Spleen (tissue), 11 donors: ENCODE results near the gene C21orf91. TPM values are rescaled to one million over a fixed set of nuclear protein-coding genes. Genes with fewer than 3 reads are reported as not detected.

Experiments
- DNase-seq: peaks from one replicate; pipeline ENCODE4 v3.0.0-alpha.2; 2020
- H3K27ac ChIP-seq, 8 donors: fragments of 200-600 bp; sonication (generic) in 7 of 8; 1 replicate in 4 of 8; 2 replicates in 4 of 8; pipeline versions ENCODE4 v1.5.0 to v1.8.0; 2016 to 2021; ENCODE audit warnings: inconsistent platforms in 4 of 8, mild to moderate bottlenecking in 4 of 8, moderate library complexity in 1 of 8
- H3K27me3 ChIP-seq, 7 donors: fragments of 200-600 bp; sonication (generic) in 6 of 7; replicated peaks in 1 of 7; 1 replicate in 4 of 7; 2 replicates in 3 of 7; pipeline versions ENCODE4 v1.5.0 to v1.8.0; 2016 to 2021; ENCODE audit warnings: inconsistent platforms in 3 of 7, mild to moderate bottlenecking in 1 of 7
- H3K36me3 ChIP-seq, 6 donors: fragments of 200-600 bp; sonication (generic) in 5 of 6; 1 replicate in 4 of 6; 2 replicates in 2 of 6; pipeline versions ENCODE4 v1.5.0 to v1.8.0; 2016 to 2021; ENCODE audit warnings: inconsistent platforms in 2 of 6
- H3K4me1 ChIP-seq, 6 donors: fragments of 200-600 bp; sonication (generic) in 5 of 6; 1 replicate in 3 of 6; 2 replicates in 3 of 6; pipeline versions ENCODE4 v1.5.0 to v1.8.0; 2016 to 2021; ENCODE audit warnings: inconsistent platforms in 3 of 6
- H3K4me3 ChIP-seq, 8 donors: fragments of 200-600 bp; sonication (generic) in 7 of 8; 1 replicate in 4 of 8; 2 replicates in 4 of 8; pipeline versions ENCODE4 v1.5.0 to v1.8.0; 2016 to 2021; ENCODE audit warnings: inconsistent platforms in 4 of 8, mild to moderate bottlenecking in 4 of 8, moderate library complexity in 2 of 8
- H3K9me3 ChIP-seq, 8 donors: fragments of 200-600 bp; sonication (generic) in 7 of 8; 1 replicate in 4 of 8; 2 replicates in 4 of 8; pipeline versions ENCODE4 v1.5.0 to v1.8.0; 2016 to 2021; ENCODE audit warnings: inconsistent platforms in 4 of 8
- POLR2A ChIP-seq, 3 donors: fragments of 450-650 bp; IDR thresholded peaks; one replicate each; pipeline ENCODE4 v1.5.1; 2017; ENCODE audit warnings: antibody characterized with exemption in 3 of 3, mild to moderate bottlenecking in 1 of 3
- POLR2AphosphoS5 ChIP-seq, 3 donors: sonication (generic); formaldehyde crosslinking; IDR thresholded peaks; one replicate each; pipeline ENCODE4 v1.5.1; 2017; ENCODE audit warnings: antibody characterized with exemption in 3 of 3
- WGBS, 5 donors: extraction: QIAGEN DNeasy Blood & Tissue Kit in 3 of 5; methylation state at CpG; one replicate each; pipeline versions ENCODE4 v1.1.5 to v1.1.7; 2013 to 2018; 5-methylcytosine and 5-hydroxymethylcytosine counted together
- intact Hi-C: fragments of 100-400 bp; cut with DNase I; formaldehyde crosslinking; loops from one replicate; pipeline ENCODE4 v1.15.0; 2023; ENCODE audit warnings: low total_unique reads
- polyA plus RNA-seq, 3 donors: library from polyadenylated mRNA; stranded (reverse); fragments of 200-250 nt; gene quantifications; one replicate each; pipeline ENCODE4 v1.2.1, GENCODE V29; 2013
- total RNA-seq, 7 donors: library from RNA; depleted of rRNA in 3 of 7; stranded (reverse); fragments of >200 nt in 3 of 7; fragmentation: NEBNext Ultra II Directional in 4 of 7; extraction: Animal tissue kit (Norgen Biotek cat#: 25700) in 4 of 7; gene quantifications; one replicate each; pipeline versions ENCODE4 v1.1.0 to v1.2.1, GENCODE V29; 2016 to 2021
- TF ChIP-seq, protein P1 (sequence below), 11 experiments: fragments of 200-600 bp in 7 of 11; fragments of 450-650 bp in 4 of 11; sonication (generic) in 4 of 11; IDR thresholded peaks in 8 of 11; conservative IDR thresholded peaks in 3 of 11; 1 replicate in 7 of 11; 2 replicates in 4 of 11; pipeline versions ENCODE4 v1.4.0 to v1.8.0; 2016 to 2021; ENCODE audit warnings: antibody characterized with exemption in 11 of 11, inconsistent platforms in 4 of 11, mild to moderate bottlenecking in 1 of 11
- donor health status: healthy with polysubstance abuse.
- donor health status: DM: no; HTN: no; CAD: no; lungs with moderate emphysema.
- donor health status: DM: no; HTN: no; CAD: no.
- donor health status: Bipolar disorder and iron deficiency.
- donor health status: healthy.
- donor health status: DM: no; HTN: no; CAD: no.
- donor health status: DM: yes; HTN: yes; CAD: no.

The C21orf91 gene
- total and polyA plus RNA-seq, 10 donors, result 4.2 to 28.6 (median 17.9) TPM

DNA sequence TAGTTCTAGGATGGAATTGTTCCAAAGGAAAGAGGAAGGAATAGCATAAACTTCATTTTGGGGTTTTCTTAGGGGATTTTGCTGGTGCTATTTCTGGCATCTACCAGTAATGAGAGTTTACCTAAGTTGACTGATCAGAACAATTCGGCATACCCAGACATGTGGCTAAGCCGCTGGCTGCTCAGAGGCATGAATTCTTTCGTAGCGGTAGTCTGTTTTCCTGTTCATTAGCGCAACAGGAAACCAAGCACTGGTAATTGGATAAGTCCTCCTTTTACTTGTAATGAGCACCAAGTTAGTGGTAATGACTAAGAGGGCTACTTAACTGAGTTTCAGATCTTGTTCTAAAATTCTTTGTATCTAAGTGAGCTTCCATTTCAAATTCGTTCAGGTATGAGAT is 38.6 kb downstream of the C21orf91 start:
- Histone ChIP-seq H3K27me3 (no peaks in the 10 kb centered on the region), H3K4me1 (peaks cover 23 to 83% (median 70%) of the 10 kb centered on the region in 6 donors), H3K9me3 (peaks cover 0 to 3% (median 0%) of the 10 kb centered on the region in 8 donors), H3K4me3 (peak overlapping the region in 1 of 8 donors; percentile 18), H3K36me3 (peaks cover 0 to 5% (median 0%) of the 10 kb centered on the region in 6 donors), H3K27ac (peak overlapping the region; percentile 10 to 90 (median 84))
- TF ChIP-seq, protein P1, sequence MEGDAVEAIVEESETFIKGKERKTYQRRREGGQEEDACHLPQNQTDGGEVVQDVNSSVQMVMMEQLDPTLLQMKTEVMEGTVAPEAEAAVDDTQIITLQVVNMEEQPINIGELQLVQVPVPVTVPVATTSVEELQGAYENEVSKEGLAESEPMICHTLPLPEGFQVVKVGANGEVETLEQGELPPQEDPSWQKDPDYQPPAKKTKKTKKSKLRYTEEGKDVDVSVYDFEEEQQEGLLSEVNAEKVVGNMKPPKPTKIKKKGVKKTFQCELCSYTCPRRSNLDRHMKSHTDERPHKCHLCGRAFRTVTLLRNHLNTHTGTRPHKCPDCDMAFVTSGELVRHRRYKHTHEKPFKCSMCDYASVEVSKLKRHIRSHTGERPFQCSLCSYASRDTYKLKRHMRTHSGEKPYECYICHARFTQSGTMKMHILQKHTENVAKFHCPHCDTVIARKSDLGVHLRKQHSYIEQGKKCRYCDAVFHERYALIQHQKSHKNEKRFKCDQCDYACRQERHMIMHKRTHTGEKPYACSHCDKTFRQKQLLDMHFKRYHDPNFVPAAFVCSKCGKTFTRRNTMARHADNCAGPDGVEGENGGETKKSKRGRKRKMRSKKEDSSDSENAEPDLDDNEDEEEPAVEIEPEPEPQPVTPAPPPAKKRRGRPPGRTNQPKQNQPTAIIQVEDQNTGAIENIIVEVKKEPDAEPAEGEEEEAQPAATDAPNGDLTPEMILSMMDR (IDR thresholded peaks at IDR 0.05 in 8 of 11, conservative IDR thresholded peaks at IDR 0.05 in 3 of 11), result no peak
- no peak for TF ChIP-seq POLR2A (IDR thresholded peaks at IDR 0.05)
- peak in 1 of 3 donors; percentile 25 for TF ChIP-seq POLR2AphosphoS5 (IDR thresholded peaks at IDR 0.05)
- 15 to 34% (median 28%) methylated on average over 6 of the region's 6 CpGs for WGBS, 5 donors
- intact Hi-C loops, result no loop called here
- no peak for DNase-seq

DNA sequence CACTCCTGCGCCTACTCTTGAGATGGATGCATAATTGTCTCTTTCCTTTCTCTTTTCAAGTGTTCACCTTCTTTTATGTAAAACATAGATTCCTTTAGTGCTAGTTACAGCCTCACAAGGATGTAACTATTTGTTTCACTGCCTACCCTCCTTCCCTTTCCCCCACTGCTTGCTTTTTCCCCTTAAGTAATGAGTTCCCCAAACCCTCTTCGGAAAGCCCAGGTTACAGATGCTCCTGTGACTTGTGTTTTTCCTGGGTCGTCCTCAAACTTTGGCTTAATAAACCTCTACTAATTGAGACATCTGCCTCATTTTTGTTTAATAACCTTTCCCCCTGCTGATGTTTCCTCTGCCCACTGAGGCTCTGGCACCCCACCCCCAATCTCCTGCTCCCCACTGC is 39.2 kb downstream of the C21orf91 start:
- Histone ChIP-seq H3K9me3 (no peaks in the 10 kb centered on the region), H3K27ac (peak overlapping the region in 7 of 8 donors; percentile 61 to 90 (median 87)), H3K4me3 (peak overlapping the region in 1 of 8 donors; percentile 18), H3K36me3 (no peaks in the 10 kb centered on the region), H3K4me1 (peaks cover 23 to 83% (median 70%) of the 10 kb centered on the region in 6 donors), H3K27me3 (no peaks in the 10 kb centered on the region)
- TF ChIP-seq, protein P1 (IDR thresholded peaks at IDR 0.05 in 8 of 11, conservative IDR thresholded peaks at IDR 0.05 in 3 of 11), result no peak
- TF ChIP-seq POLR2AphosphoS5 (IDR thresholded peaks at IDR 0.05) (no peak), POLR2A (IDR thresholded peaks at IDR 0.05) (no peak)
- no peak for DNase-seq
- WGBS, 5 donors, result 53 to 83% (median 63%) methylated on average over 3 of the region's 3 CpGs
- intact Hi-C loops, result no loop called here

DNA sequence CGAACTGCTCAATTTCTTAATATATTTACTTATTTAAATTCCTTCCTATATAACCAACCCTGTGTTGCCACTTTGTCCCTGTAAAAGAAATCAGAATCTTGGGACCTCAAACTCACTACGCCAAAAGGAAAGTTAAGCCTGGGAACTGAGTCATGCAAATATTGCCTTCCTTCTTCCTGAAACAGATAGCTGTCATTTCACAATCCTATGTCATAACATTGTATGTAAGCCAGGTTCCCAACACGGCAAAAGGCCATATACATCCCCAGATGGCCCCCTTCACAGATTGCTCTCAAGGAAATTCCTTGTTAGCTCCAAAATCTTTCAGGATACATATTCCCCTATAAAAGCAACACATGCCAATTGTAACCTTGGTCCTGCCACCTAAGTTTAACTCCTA is 39.7 kb downstream of the C21orf91 start:
- H3K36me3 ChIP-seq, result no peaks in the 10 kb centered on the region
- no peak overlapping the region for H3K4me3 ChIP-seq
- no peaks in the 10 kb centered on the region for H3K9me3 ChIP-seq
- peak overlapping the region in 7 of 8 donors; percentile 61 to 90 (median 87) for H3K27ac ChIP-seq
- H3K27me3 ChIP-seq, result no peaks in the 10 kb centered on the region
- intact Hi-C loops, result no loop called here
- WGBS, 5 donors, result 53 to 84% (median 70%) methylated on average over 3 of the region's 3 CpGs
- no peak for TF ChIP-seq POLR2AphosphoS5 (IDR thresholded peaks at IDR 0.05)
- no peak for TF ChIP-seq POLR2A (IDR thresholded peaks at IDR 0.05)
- TF ChIP-seq, protein P1 (IDR thresholded peaks at IDR 0.05 in 8 of 11, conservative IDR thresholded peaks at IDR 0.05 in 3 of 11), result no peak
- no peak for DNase-seq
- peaks cover 23 to 78% (median 66%) of the 10 kb centered on the region in 6 donors for H3K4me1 ChIP-seq

DNA sequence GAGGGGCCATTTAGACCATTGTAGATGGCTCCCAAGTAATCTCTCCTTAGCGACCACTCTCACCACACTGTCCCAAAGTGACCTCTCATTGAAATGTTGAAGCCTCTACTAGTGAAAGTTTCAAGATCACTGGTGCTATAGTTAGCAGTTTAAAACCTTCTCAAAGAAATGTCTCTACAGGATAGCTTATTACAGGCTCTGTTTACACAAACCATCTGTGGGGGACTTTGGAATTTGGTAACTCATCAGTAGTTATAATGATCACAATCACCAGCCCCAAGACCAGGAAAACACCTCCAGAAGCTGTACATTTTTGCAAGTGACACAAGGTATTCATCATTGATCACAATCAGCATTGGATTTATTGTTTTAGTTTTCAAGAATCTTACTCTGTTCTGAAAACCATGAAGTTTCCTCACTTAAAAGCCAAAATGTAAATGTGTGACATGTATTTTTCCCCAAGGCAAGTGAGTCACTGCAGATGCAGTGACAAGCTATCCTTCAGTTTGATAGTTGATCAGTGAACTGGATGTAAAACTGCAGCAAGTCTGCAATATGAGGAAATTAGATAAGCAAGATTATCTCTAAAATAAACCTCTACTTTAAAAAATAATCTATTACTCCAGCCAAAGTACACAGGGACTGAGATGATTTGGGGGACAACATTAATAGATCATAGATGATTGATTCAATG is 41.9 kb downstream of the C21orf91 start:
- H3K27me3 ChIP-seq, result no peaks in the 10 kb centered on the region
- H3K36me3 ChIP-seq, result no peaks in the 10 kb centered on the region
- TF ChIP-seq POLR2AphosphoS5 (IDR thresholded peaks at IDR 0.05), result no peak
- TF ChIP-seq, protein P1 (IDR thresholded peaks at IDR 0.05 in 8 of 11, conservative IDR thresholded peaks at IDR 0.05 in 3 of 11), result no peak
- H3K4me3 ChIP-seq, result no peak overlapping the region
- DNase-seq, result no peak
- H3K4me1 ChIP-seq, result peaks cover 21 to 56% (median 44%) of the 10 kb centered on the region in 6 donors
- no peak overlapping the region for H3K27ac ChIP-seq
- H3K9me3 ChIP-seq, result peaks cover 0 to 3% (median 0%) of the 10 kb centered on the region in 8 donors
- 60 to 76% (median 75%) methylated on average over 1 of the region's 1 CpG for WGBS, 5 donors
- intact Hi-C loops, result no loop called here
